PC-3 (cell line): ENCODE results near the gene NOTCH1. TPM values are rescaled to one million over a fixed set of nuclear protein-coding genes. Genes with fewer than 3 reads are reported as not detected.

Source experiments
- ATAC-seq: fragments of 200-7000 bp; cut with Tn5 transposase; 2 replicates; pipeline ENCODE4 v1.9.1; 2020; ENCODE audit warnings: mild to moderate bottlenecking, moderate library complexity
- BruUV-seq: library from RNA; stranded (reverse); fragments of 400-500 nt; replicated peaks from 2 replicates; lab custom pipeline; 2021; lab: Mats Ljungman, UMichigan
- CTCF ChIA-PET: fragments of 300-600 bp; sonication (Branson Sonifier 250); formaldehyde crosslinking; loops from one replicate; lab custom pipeline; 2022; ENCODE audit warnings: antibody characterized with exemption; lab: Charles Lee
- POLR2A ChIA-PET: fragments of 300-600 bp; sonication (Branson Sonifier 250); formaldehyde crosslinking; loops from one replicate; lab custom pipeline; 2022; ENCODE audit warnings: antibody characterized with exemption; ENCODE audit not compliant: unreplicated experiment; lab: Charles Lee
- DNase-seq: peaks from one replicate; pipeline ENCODE4 v3.0.0-alpha.2; 2015
- H2AFZ ChIP-seq: fragments of 300-600 bp; sonication (generic); 2 replicates; pipeline ENCODE4 v1.6.0; 2016; ENCODE audit warnings: antibody characterized with exemption, low read length
- H3F3A ChIP-seq: fragments of 300-600 bp; sonication (generic); one replicate; pipeline ENCODE4 v1.6.0; 2017; ENCODE audit warnings: antibody characterized with exemption, low read length, control low read depth, mild to moderate bottlenecking; ENCODE audit not compliant: unreplicated experiment
- H3K27ac ChIP-seq: fragments of 300-600 bp; sonication (generic); 2 replicates; pipeline ENCODE4 v1.5.1; 2016; ENCODE audit warnings: mild to moderate bottlenecking, low read length
- H3K27me3 ChIP-seq: fragments of 300-600 bp; sonication (generic); 2 replicates; pipeline ENCODE4 v1.6.1; 2016; ENCODE audit warnings: low read length, mixed read lengths
- H3K36me3 ChIP-seq: fragments of 300-600 bp; sonication (generic); 2 replicates; pipeline ENCODE4 v1.6.1; 2016; ENCODE audit warnings: low read depth, mixed run types, low read length, mixed read lengths
- H3K4me1 ChIP-seq: fragments of 300-600 bp; sonication (generic); 2 replicates; pipeline ENCODE4 v1.5.1; 2016; ENCODE audit warnings: low read length; ENCODE audit not compliant: insufficient read depth
- H3K4me2 ChIP-seq: fragments of 300-600 bp; sonication (generic); 2 replicates; pipeline ENCODE4 v1.6.0; 2016; ENCODE audit warnings: low read length
- H3K4me3 ChIP-seq: fragments of 300-600 bp; sonication (generic); 2 replicates; pipeline ENCODE4 v1.5.1; 2016; ENCODE audit warnings: mild to moderate bottlenecking, low read length, mixed read lengths
- H3K79me2 ChIP-seq: fragments of 300-600 bp; sonication (generic); 2 replicates; pipeline ENCODE4 v1.6.1; 2017; ENCODE audit warnings: low read length, mixed read lengths
- H3K9ac ChIP-seq: fragments of 300-600 bp; sonication (generic); 2 replicates; pipeline ENCODE4 v1.6.0; 2016; ENCODE audit warnings: mild to moderate bottlenecking, low read length
- H3K9me2 ChIP-seq: fragments of 300-600 bp; sonication (generic); replicated peaks from 2 replicates; pipeline ENCODE4 v1.6.1; 2016; ENCODE audit warnings: mixed run types, low read length, mixed read lengths
- H3K9me3 ChIP-seq: fragments of 300-600 bp; sonication (generic); 2 replicates; pipeline ENCODE4 v1.6.1; 2016; ENCODE audit warnings: low read length, mixed read lengths
- H4K20me1 ChIP-seq: fragments of 300-600 bp; sonication (generic); 2 replicates; pipeline ENCODE4 v1.6.1; 2016; ENCODE audit warnings: low read length, mixed read lengths
- CTCF ChIP-seq: fragments of 300-600 bp; sonication (generic); conservative IDR thresholded peaks from 2 replicates; pipeline ENCODE4 v1.5.1; 2017; ENCODE audit warnings: antibody characterized with exemption, low read depth, mild to moderate bottlenecking, low read length
- EZH2 ChIP-seq: fragments of 300-600 bp; sonication (generic); IDR thresholded peaks from one replicate; pipeline ENCODE4 v1.6.1; 2017; ENCODE audit warnings: antibody characterized with exemption, mild to moderate bottlenecking, low read length; ENCODE audit not compliant: unreplicated experiment
- EZH2phosphoT487 ChIP-seq: fragments of 300-600 bp; sonication (generic); IDR thresholded peaks from 2 replicates; pipeline ENCODE4 v1.6.1; 2018; ENCODE audit warnings: mild to moderate bottlenecking, antibody characterized with exemption, low read length, borderline replicate concordance
- intact Hi-C: fragments of 100-400 bp; cut with micrococcal nuclease; formaldehyde crosslinking; loops from 2 replicates; pipeline ENCODE4 v1.9.0; 2023
- total RNA-seq: library from RNA; depleted of rRNA; stranded (reverse); fragments of >200 nt; gene quantifications from 2 replicates; pipeline ENCODE4 v1.2.3, GENCODE V29; 2014

NOTCH1 gene
- total RNA-seq, 1 experiment from 2014 or later = 14.3 TPM

GRCh38 chr9:136518623-136519022 is 27.2 kb downstream of the NOTCH1 start:
- POLR2A ChIA-PET = no interaction called here
- Histone ChIP-seq H3K27me3 (no peaks in the 10 kb centered on the region), H3K36me3 (no peaks in the 10 kb centered on the region), H3K4me1 (no peaks in the 10 kb centered on the region), H3K4me3 (no peak overlapping the region), H3K9me3 (no peaks in the 10 kb centered on the region), H4K20me1 (no peaks in the 10 kb centered on the region), H3K4me2 (no peak overlapping the region), H3K9ac (no peak overlapping the region), H3K27ac (no peak overlapping the region), H2AFZ (no peak overlapping the region), H3K79me2 (no peaks in the 10 kb centered on the region), H3K9me2 (no peaks in the 10 kb centered on the region), H3F3A (no peaks in the 10 kb centered on the region)
- DNase-seq (no peak), ATAC-seq (no peak)
- BruUV-seq = no TSS peak
- intact Hi-C loops = no loop called here
- TF ChIP-seq EZH2phosphoT487 = no peak
- TF ChIP-seq EZH2 = no peak
- no peak for TF ChIP-seq CTCF
- CTCF ChIA-PET = no interaction called here

- peaks cover 2% of the 10 kb centered on the region; the same call in 1 of the 2 replicates for H3K36me3 ChIP-seq
- ChIA-PET POLR2A (no interaction called here), CTCF (no interaction called here)
- H4K20me1 ChIP-seq = no peaks in the 10 kb centered on the region
- H3F3A ChIP-seq = no peaks in the 10 kb centered on the region
- H3K9me3 ChIP-seq = no peaks in the 10 kb centered on the region
- no peak for TF ChIP-seq CTCF
- no peak for TF ChIP-seq EZH2phosphoT487
- no peak for TF ChIP-seq EZH2
- H2AFZ ChIP-seq = no peak overlapping the region
- DNase-seq (no peak), ATAC-seq (no peak)
- no peak overlapping the region for H3K9ac ChIP-seq
- no peaks in the 10 kb centered on the region for H3K9me2 ChIP-seq
- intact Hi-C loops = no loop called here
- no peak overlapping the region for H3K4me2 ChIP-seq
- BruUV-seq = no TSS peak
- no peak overlapping the region for H3K27ac ChIP-seq
- H3K4me1 ChIP-seq = no peaks in the 10 kb centered on the region
- H3K4me3 ChIP-seq = no peak overlapping the region
- no peaks in the 10 kb centered on the region for H3K79me2 ChIP-seq
- H3K27me3 ChIP-seq = no peaks in the 10 kb centered on the region
Measured at GRCh38 chr9:136517950-136518349, 27.9 kb downstream of the NOTCH1 start.

GRCh38 chr9:136517012-136517743 is 28.7 kb downstream of the NOTCH1 start:
- Histone ChIP-seq H3K79me2 (no peaks in the 10 kb centered on the region), H3K4me1 (no peaks in the 10 kb centered on the region), H3K27me3 (no peaks in the 10 kb centered on the region), H3K9me2 (no peaks in the 10 kb centered on the region), H3K36me3 (peaks cover 2% of the 10 kb centered on the region; the same call in 1 of the 2 replicates), H3F3A (no peaks in the 10 kb centered on the region), H2AFZ (no peak overlapping the region), H3K4me3 (no peak overlapping the region), H3K9ac (no peak overlapping the region), H3K9me3 (no peaks in the 10 kb centered on the region), H3K4me2 (no peak overlapping the region), H3K27ac (no peak overlapping the region), H4K20me1 (no peaks in the 10 kb centered on the region)
- DNase-seq (no peak), ATAC-seq (no peak)
- POLR2A ChIA-PET = no interaction called here
- no TSS peak for BruUV-seq
- CTCF ChIA-PET = no interaction called here
- intact Hi-C loops = no loop called here
- TF ChIP-seq EZH2 (no peak), EZH2phosphoT487 (no peak), CTCF (no peak)
